Nephron progenitor cell (in vitro differentiated cells): Measurements from ENCODE around the gene TMEM87A.

ENCODE experiments used
- DNase-seq: peaks from one replicate; pipeline ENCODE4 v3.0.0; 2021
- H3K27ac Mint-ChIP-seq: 2 replicates; pipeline ENCODE4 v1.8.0; 2021; ENCODE audit warnings: mild to moderate bottlenecking, moderate library complexity, mixed read lengths
- H3K27me3 Mint-ChIP-seq: 2 replicates; pipeline ENCODE4 v1.8.0; 2021; ENCODE audit warnings: mild to moderate bottlenecking, low read depth, mixed read lengths; ENCODE audit not compliant: poor library complexity
- H3K36me3 Mint-ChIP-seq: 2 replicates; pipeline ENCODE4 v1.8.0; 2021; ENCODE audit warnings: low read depth, mixed read lengths
- H3K4me1 Mint-ChIP-seq: 2 replicates; pipeline ENCODE4 v1.8.0; 2021; ENCODE audit warnings: mixed read lengths
- H3K4me3 Mint-ChIP-seq: 2 replicates; pipeline ENCODE4 v1.8.0; 2021; ENCODE audit warnings: mild to moderate bottlenecking, moderate library complexity, mixed read lengths
- H3K9me3 Mint-ChIP-seq: 2 replicates; pipeline ENCODE4 v1.8.0; 2021; ENCODE audit warnings: mild to moderate bottlenecking, moderate library complexity, mixed read lengths
- CTCF ChIP-seq: fragments of 200-600 bp; sonication (generic); IDR thresholded peaks from 2 replicates; pipeline ENCODE4 v1.5.0; 2021; ENCODE audit warnings: antibody characterized with exemption

The TMEM87A gene

GRCh38 chr15:42267286-42267685 is 5.9 kb downstream of the TMEM87A start:
- H3K9me3 Mint-ChIP-seq = no peaks in the 10 kb centered on the region
- no peak overlapping the region for H3K27ac Mint-ChIP-seq
- no peak for DNase-seq
- H3K36me3 Mint-ChIP-seq = peaks cover 89% of the 10 kb centered on the region
- H3K4me3 Mint-ChIP-seq = no peak overlapping the region
- no peaks in the 10 kb centered on the region for H3K27me3 Mint-ChIP-seq
- H3K4me1 Mint-ChIP-seq = peaks cover 21% of the 10 kb centered on the region
- no peak for TF ChIP-seq CTCF

GRCh38 chr15:42264795-42265194 is 8.4 kb downstream of the TMEM87A start:
- no peak overlapping the region for H3K27ac Mint-ChIP-seq
- TF ChIP-seq CTCF = no peak
- no peak overlapping the region for H3K4me3 Mint-ChIP-seq
- no peaks in the 10 kb centered on the region for H3K9me3 Mint-ChIP-seq
- peaks cover 4% of the 10 kb centered on the region for H3K4me1 Mint-ChIP-seq
- peaks cover 96% of the 10 kb centered on the region for H3K36me3 Mint-ChIP-seq
- no peak for DNase-seq
- H3K27me3 Mint-ChIP-seq = no peaks in the 10 kb centered on the region

- Mint-ChIP-seq H3K27me3 (no peaks in the 10 kb centered on the region), H3K4me3 (no peak overlapping the region), H3K27ac (no peak overlapping the region), H3K36me3 (peaks cover 100% of the 10 kb centered on the region), H3K9me3 (peaks cover 91% of the 10 kb centered on the region), H3K4me1 (no peaks in the 10 kb centered on the region)
- TF ChIP-seq CTCF = no peak
- DNase-seq = no peak
These were observed 19.9 kb downstream of the TMEM87A start for GRCh38 chr15:42253300-42253699.

GRCh38 chr15:42240823-42241222 is 32.4 kb downstream of the TMEM87A start:
- no peak for TF ChIP-seq CTCF
- Mint-ChIP-seq H3K4me1 (no peaks in the 10 kb centered on the region), H3K4me3 (no peak overlapping the region), H3K27me3 (no peaks in the 10 kb centered on the region), H3K9me3 (no peaks in the 10 kb centered on the region), H3K36me3 (peaks cover 66% of the 10 kb centered on the region), H3K27ac (no peak overlapping the region)
- DNase-seq = no peak

GRCh38 chr15:42239528-42240182 is 33.6 kb downstream of the TMEM87A start:
- no peaks in the 10 kb centered on the region for H3K9me3 Mint-ChIP-seq
- no peak overlapping the region for H3K4me3 Mint-ChIP-seq
- H3K4me1 Mint-ChIP-seq = no peaks in the 10 kb centered on the region
- TF ChIP-seq CTCF = no peak
- H3K27me3 Mint-ChIP-seq = no peaks in the 10 kb centered on the region
- H3K36me3 Mint-ChIP-seq = peaks cover 69% of the 10 kb centered on the region
- DNase-seq = no peak
- no peak overlapping the region for H3K27ac Mint-ChIP-seq

GRCh38 chr15:42233107-42233506 is 40.1 kb downstream of the TMEM87A start:
- H3K27me3 Mint-ChIP-seq = no peaks in the 10 kb centered on the region
- H3K27ac Mint-ChIP-seq = no peak overlapping the region
- H3K4me3 Mint-ChIP-seq = no peak overlapping the region
- no peak for DNase-seq
- no peaks in the 10 kb centered on the region for H3K4me1 Mint-ChIP-seq
- H3K9me3 Mint-ChIP-seq = no peaks in the 10 kb centered on the region
- H3K36me3 Mint-ChIP-seq = peaks cover 55% of the 10 kb centered on the region
- no peak for TF ChIP-seq CTCF
